Fibroblast of lung (primary cell): Measurements from ENCODE around the gene ZNRF3.

Experiments
- EZH2 ChIP-seq: IDR thresholded peaks from 2 replicates; pipeline ENCODE4 v1.5.1; 2012; ENCODE audit warnings: low read length, control low read depth, mild to moderate bottlenecking; ENCODE audit errors: missing control alignments
- TF ChIP-seq, protein P1 (sequence below), 2 donors: IDR thresholded peaks in 1 of 2; conservative IDR thresholded peaks in 1 of 2; 1 replicate in 1 of 2; 2 replicates in 1 of 2; pipeline ENCODE4 v1.5.1; 2011 to 2012; ENCODE audit warnings: low read length in 2 of 2, control low read depth in 1 of 2, inconsistent platforms in 1 of 2, low read depth in 1 of 2, mild to moderate bottlenecking in 1 of 2

DNA sequence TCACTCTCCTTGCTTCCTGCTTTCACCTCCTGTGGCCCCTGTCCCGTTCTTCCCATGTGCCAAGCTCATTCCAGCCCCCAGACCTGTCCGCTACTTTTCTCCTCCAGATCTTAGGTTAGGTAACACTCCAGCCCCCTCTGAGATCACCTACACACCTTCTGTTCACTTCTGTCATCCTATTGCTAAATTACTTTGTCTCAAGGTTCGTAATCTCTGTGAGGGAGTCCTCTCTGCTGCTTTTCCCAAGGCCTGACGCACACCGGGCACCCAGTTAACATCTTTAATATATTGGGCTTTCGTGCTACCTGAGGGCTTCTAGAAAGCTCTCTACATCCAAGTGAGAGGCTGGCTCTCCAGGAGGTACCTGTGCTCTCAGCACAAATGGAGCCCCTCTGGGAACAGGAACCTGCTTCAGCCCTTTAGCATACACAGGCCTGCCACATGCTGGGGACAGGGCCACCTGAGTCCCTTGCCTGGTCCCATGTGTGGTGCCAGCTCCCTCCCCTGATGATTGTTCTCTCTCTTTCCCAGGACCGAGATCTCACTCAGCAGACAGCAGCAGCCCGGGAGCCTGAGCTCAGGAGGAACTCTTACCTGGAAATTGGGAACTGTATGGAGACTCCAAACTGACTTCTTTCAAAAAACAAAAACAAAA lies 169.8 kb downstream of the ZNRF3 start:
- TF ChIP-seq, protein P1, sequence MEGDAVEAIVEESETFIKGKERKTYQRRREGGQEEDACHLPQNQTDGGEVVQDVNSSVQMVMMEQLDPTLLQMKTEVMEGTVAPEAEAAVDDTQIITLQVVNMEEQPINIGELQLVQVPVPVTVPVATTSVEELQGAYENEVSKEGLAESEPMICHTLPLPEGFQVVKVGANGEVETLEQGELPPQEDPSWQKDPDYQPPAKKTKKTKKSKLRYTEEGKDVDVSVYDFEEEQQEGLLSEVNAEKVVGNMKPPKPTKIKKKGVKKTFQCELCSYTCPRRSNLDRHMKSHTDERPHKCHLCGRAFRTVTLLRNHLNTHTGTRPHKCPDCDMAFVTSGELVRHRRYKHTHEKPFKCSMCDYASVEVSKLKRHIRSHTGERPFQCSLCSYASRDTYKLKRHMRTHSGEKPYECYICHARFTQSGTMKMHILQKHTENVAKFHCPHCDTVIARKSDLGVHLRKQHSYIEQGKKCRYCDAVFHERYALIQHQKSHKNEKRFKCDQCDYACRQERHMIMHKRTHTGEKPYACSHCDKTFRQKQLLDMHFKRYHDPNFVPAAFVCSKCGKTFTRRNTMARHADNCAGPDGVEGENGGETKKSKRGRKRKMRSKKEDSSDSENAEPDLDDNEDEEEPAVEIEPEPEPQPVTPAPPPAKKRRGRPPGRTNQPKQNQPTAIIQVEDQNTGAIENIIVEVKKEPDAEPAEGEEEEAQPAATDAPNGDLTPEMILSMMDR (conservative IDR thresholded peaks at IDR 0.05 in 1 of 2, IDR thresholded peaks at IDR 0.05 in 1 of 2; ENCODE audit: low read depth in 1 of 2, low read length in 2 of 2): no peak
- TF ChIP-seq EZH2: no peak
